Amniotic epithelial cell (primary cell): Measurements from ENCODE around the gene GLS.

Source experiments
- DNase-seq: peaks from one replicate; pipeline ENCODE4 v3.0.0-alpha.2; 2010; ENCODE audit warnings: low read depth

The GLS gene

GRCh38 chr2:190887089-190887488 is 6.5 kb downstream of the GLS start:
- peak; percentile 49 for DNase-seq

- DNase-seq, result no peak
Measured at GRCh38 chr2:190888449-190888848, 7.8 kb downstream of the GLS start.

- DNase-seq, result no peak
Measured at GRCh38 chr2:190889175-190889943, 8.7 kb downstream of the GLS start.

GRCh38 chr2:190891372-190891771 is 10.8 kb downstream of the GLS start:
- DNase-seq, result no peak

GRCh38 chr2:190891889-190892288 is 11.3 kb downstream of the GLS start:
- DNase-seq, result no peak

- DNase-seq, result no peak
Measured at GRCh38 chr2:190893157-190893556, 12.5 kb downstream of the GLS start.

- peak; percentile 88 for DNase-seq
Measured at GRCh38 chr2:190896477-190896876, 15.9 kb downstream of the GLS start.

- peak; percentile 66 for DNase-seq
Measured at GRCh38 chr2:190903693-190904450, 23.3 kb downstream of the GLS start.

- DNase-seq, result peak; percentile 85
Measured at GRCh38 chr2:190904640-190905261, 24.1 kb downstream of the GLS start.

GRCh38 chr2:190908532-190908931 is 27.9 kb downstream of the GLS start:
- no peak for DNase-seq

GRCh38 chr2:190909680-190910079 is 29.1 kb downstream of the GLS start:
- no peak for DNase-seq

GRCh38 chr2:190910341-190911136 is 29.9 kb downstream of the GLS start:
- peak; percentile 57 for DNase-seq

- peak; percentile 27 for DNase-seq
Measured at GRCh38 chr2:190911813-190912212, 31.2 kb downstream of the GLS start.

- DNase-seq, result peak; percentile 66
Measured at GRCh38 chr2:190912726-190913125, 32.1 kb downstream of the GLS start.

- DNase-seq, result no peak
Measured at GRCh38 chr2:190913725-190914124, 33.1 kb downstream of the GLS start.

GRCh38 chr2:190916829-190917228 is 36.2 kb downstream of the GLS start:
- no peak for DNase-seq

GRCh38 chr2:190920085-190920484 is 39.5 kb downstream of the GLS start:
- DNase-seq, result no peak

- DNase-seq, result peak; percentile 77
Measured at GRCh38 chr2:190922376-190922775, 41.8 kb downstream of the GLS start.

GRCh38 chr2:190927301-190927700 is 46.7 kb downstream of the GLS start:
- DNase-seq, result peak; percentile 82

GRCh38 chr2:190929919-190930318 is 49.3 kb downstream of the GLS start:
- no peak for DNase-seq

GRCh38 chr2:190930411-190930810 is 49.8 kb downstream of the GLS start:
- DNase-seq, result no peak

GRCh38 chr2:190932514-190932913 is 51.9 kb downstream of the GLS start:
- DNase-seq, result no peak
